ENCODE measurements around the gene RHO.

The RHO gene

GRCh38 chr3:129555616-129556357 lies 27.3 kb downstream of the RHO start:
- no peak for TF ChIP-seq CTCF (conservative IDR thresholded peaks at IDR 0.05; ENCODE audit: low read depth)
- no peak for DNase-seq (ENCODE audit: low spot score)
- POLR2A ChIA-PET (ENCODE audit: low non-redundant PET): no interaction called here
- CTCF ChIA-PET: no interaction called here
- H3K27ac ChIP-seq: no peak overlapping the region

DNA sequence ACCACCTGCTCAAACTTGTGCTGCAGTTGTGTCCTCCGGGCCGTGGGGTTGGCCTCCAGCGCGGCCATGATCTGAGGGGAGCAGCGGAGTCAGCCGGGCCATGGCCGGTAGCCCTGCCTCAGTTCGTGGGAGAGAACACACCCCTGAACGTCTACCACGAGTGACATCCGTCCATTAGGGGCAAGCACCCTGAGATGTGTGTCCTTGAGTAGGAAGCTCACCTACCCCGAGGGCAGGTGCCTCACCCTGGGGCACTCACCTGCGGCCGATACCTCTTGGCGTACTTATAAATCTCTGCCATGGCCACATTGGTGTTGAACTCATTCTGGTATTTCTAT lies 27.9 kb downstream of the RHO start:
- CTCF ChIA-PET: no interaction called here
- TF ChIP-seq CTCF (conservative IDR thresholded peaks at IDR 0.05; ENCODE audit: low read depth): no peak
- no peak overlapping the region for H3K27ac ChIP-seq

DNA sequence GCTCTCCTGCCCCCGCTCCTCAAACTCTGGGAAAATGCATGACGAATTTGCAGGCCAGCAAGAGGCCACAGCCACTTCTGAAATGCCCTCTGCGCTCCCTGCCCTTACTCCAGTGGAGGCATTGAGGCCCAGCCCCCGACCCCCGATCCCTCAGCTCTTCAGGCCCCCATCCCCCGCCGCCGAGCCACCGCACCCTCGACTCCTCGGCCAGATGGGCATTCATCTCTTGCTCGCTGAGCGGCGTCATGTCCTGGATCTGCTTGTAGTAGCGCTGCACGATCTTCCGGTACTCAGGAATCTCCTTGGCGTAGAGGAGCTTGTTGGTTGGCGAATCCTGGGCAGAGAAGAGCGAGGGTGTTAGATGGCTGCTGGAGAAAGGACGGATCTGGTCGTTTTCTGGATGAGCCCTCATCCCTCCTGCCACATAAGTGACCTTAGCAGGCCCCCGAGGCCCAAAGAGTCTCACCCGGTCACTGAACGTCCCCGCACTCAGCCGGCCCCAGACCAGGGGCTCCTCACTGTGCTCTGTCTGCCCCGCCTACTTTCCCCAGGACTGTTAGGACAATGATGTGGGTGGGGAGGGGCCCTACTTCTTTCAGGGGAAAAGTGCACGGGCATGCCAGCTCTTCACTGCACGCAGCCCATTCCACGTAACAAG lies 28.6 kb downstream of the RHO start:
- POLR2A ChIA-PET (ENCODE audit: low non-redundant PET): no interaction called here
- CTCF ChIA-PET: no interaction called here
- TF ChIP-seq CTCF (conservative IDR thresholded peaks at IDR 0.05; ENCODE audit: low read depth): no peak
- no peak for DNase-seq (ENCODE audit: low spot score)
- H3K27ac ChIP-seq: no peak overlapping the region

More for the DNA sequence above, 27.9 kb downstream of the RHO start:
- POLR2A ChIA-PET (ENCODE audit: low non-redundant PET): no interaction called here
- no peak for DNase-seq (ENCODE audit: low spot score)

GRCh38 chr3:129557548-129557894 lies 29.1 kb downstream of the RHO start:
- POLR2A ChIA-PET (ENCODE audit: low non-redundant PET): no interaction called here
- no peak for TF ChIP-seq CTCF (conservative IDR thresholded peaks at IDR 0.05; ENCODE audit: low read depth)
- CTCF ChIA-PET: no interaction called here
- H3K27ac ChIP-seq: no peak overlapping the region
- no peak for DNase-seq (ENCODE audit: low spot score)

- no peak for DNase-seq (ENCODE audit: low spot score)
- ChIA-PET POLR2A (ENCODE audit: low non-redundant PET) (interaction anchor here (0.7 kb wide), 1 partner anchor 48 kb away, joined by 3 read pairs; no protein-coding TSS in a partner anchor), CTCF (no interaction called here)
- H3K27ac ChIP-seq: no peak overlapping the region
- no peak for TF ChIP-seq CTCF (conservative IDR thresholded peaks at IDR 0.05; ENCODE audit: low read depth)
Observed at GRCh38 chr3:129558081-129558771, 29.8 kb downstream of the RHO start.

- no peak for DNase-seq (ENCODE audit: low spot score)
- no peak for TF ChIP-seq CTCF (conservative IDR thresholded peaks at IDR 0.05; ENCODE audit: low read depth)
- no peak overlapping the region for H3K27ac ChIP-seq
- POLR2A ChIA-PET (ENCODE audit: low non-redundant PET): interaction anchor here (0.5 to 0.7 kb wide), 2 partner anchors 47 to 1196 kb away, joined by 3 read pairs; no protein-coding TSS in a partner anchor
- CTCF ChIA-PET: interaction anchor here (0.6 kb wide), 1 partner anchor 1667 kb away, joined by 3 read pairs; no protein-coding TSS in a partner anchor
Observed at GRCh38 chr3:129558772-129559564, 30.5 kb downstream of the RHO start.

All from RWPE1 (cell line).